Coronary artery (tissue), 2 donors: ENCODE results near the gene SOS1.

Source experiments
- DNase-seq: peaks from one replicate; pipeline ENCODE4 v3.0.0-alpha.2; 2017; ENCODE audit warnings: low spot score
- H3K27ac ChIP-seq, 2 donors: fragments of 200-600 bp; sonication (generic); one replicate each; pipeline ENCODE4 v1.5.1; 2016 to 2019
- H3K4me3 ChIP-seq: fragments of 200-600 bp; sonication (generic); 2 replicates; pipeline ENCODE4 v1.5.1; 2016; ENCODE audit warnings: mild to moderate bottlenecking, moderate library complexity
- TF ChIP-seq, protein P1 (sequence below): fragments of 200-600 bp; sonication (generic); IDR thresholded peaks from one replicate; pipeline ENCODE4 v1.5.1; 2019; ENCODE audit warnings: antibody characterized with exemption

SOS1 gene

DNA sequence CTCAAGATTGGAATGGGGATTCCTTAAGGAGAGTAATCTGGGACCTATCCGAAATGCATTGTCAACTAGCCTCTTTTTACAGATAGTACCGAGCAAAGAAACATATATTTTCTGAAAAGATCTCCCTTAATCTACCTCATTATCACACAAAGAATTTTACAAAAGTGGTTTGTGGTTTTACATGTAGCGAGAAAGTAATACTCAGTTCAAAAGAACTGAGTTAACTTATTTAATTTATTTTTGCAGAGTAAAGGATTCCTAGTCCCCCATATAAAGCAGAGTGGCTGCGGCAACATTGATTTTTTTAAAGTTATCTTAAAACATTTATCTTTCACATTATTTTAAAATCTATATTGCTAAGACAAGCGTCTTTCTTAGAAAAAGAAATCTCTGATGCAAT, 15.9 kb upstream of the SOS1 start:
- TF ChIP-seq, protein P1, sequence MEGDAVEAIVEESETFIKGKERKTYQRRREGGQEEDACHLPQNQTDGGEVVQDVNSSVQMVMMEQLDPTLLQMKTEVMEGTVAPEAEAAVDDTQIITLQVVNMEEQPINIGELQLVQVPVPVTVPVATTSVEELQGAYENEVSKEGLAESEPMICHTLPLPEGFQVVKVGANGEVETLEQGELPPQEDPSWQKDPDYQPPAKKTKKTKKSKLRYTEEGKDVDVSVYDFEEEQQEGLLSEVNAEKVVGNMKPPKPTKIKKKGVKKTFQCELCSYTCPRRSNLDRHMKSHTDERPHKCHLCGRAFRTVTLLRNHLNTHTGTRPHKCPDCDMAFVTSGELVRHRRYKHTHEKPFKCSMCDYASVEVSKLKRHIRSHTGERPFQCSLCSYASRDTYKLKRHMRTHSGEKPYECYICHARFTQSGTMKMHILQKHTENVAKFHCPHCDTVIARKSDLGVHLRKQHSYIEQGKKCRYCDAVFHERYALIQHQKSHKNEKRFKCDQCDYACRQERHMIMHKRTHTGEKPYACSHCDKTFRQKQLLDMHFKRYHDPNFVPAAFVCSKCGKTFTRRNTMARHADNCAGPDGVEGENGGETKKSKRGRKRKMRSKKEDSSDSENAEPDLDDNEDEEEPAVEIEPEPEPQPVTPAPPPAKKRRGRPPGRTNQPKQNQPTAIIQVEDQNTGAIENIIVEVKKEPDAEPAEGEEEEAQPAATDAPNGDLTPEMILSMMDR = no peak
- no peak for DNase-seq
- H3K4me3 ChIP-seq = no peak overlapping the region
- H3K27ac ChIP-seq = no peak overlapping the region

DNA sequence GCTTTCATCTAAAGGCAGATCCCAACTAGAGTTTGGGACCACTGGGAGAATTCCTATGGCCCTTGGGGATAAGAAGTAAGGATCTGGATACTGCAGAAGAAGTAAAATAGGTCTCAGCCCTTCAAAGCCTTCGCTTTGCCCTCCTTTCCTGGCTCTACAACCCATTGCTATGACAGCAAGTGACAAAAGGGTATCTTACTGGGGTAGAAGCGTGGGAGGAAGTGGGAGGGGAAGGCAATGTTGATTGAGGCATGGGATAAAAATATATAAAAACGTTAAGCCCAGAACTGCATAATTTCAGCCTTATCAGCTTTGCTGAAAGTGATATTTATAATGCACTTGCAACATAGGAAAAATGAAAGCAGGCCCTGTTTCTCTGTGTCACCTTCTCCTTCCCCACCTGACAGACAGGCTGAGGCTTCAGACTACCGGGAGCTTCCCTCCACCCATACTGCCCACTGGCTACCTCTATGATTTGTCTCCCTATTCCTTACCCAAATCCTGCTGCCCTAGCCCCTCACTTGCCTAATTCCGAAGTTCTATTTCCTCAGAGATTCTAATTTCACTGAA, 14.9 kb upstream of the SOS1 start:
- no peak overlapping the region for H3K4me3 ChIP-seq
- no peak for DNase-seq
- TF ChIP-seq, protein P1 = no peak

DNA sequence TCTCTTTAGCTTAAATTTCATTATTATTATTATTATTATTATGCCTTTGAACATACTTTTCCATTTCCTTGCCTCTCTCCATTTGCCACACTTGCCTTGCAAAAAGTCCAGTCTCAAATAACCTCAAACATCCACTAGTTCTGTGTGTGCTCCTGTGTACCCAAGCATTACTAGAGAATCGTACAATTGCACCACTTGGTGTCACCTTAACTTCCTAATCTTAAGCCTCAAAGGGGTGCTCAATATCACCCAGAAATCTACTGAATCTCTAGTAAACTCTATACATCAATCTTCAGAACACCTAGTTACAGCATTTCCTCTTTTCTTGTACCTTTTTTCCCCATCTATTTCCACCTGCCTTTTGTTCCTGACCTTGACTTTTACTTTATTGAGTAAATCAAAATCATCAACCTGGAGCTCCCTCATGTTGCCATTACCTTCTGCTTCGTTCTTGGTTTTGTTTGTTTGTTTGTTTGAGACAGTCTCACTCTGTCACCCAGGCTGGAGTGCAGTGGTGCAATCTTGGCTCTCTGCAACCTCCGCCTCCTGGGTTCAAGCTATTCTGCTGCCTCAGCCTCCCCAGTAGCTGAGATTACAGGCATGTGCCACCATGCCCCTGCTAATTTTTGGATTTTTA, 12.5 kb upstream of the SOS1 start:
- no peak for DNase-seq
- Histone ChIP-seq H3K27ac (no peak overlapping the region), H3K4me3 (no peak overlapping the region)
- TF ChIP-seq, protein P1 = no peak

More for the DNA sequence above, 14.9 kb upstream of the SOS1 start:
- no peak overlapping the region for H3K27ac ChIP-seq

DNA sequence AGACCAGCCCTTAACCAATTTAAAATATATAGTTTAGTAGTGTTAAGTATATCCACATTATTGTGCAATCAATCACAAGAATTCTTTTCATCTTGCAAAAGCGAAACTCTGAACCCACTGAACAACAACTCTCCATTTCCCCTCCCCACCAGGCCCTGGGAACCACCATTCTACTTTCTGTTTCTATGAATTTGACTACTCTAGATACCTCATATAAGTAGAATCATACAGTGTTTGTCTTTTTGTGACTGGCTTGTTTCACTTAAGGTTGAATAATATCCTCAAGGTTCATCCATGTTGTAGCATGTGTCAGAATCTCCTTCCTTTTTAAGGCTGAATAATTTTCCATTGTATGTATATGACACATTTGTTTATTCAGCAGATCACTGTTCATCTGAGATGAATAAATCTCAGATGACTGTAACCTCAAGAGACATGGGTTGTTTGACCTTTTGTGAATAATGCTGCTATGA, 8.1 kb upstream of the SOS1 start:
- DNase-seq = no peak
- Histone ChIP-seq H3K27ac (no peak overlapping the region), H3K4me3 (no peak overlapping the region)
- TF ChIP-seq, protein P1 = no peak

DNA sequence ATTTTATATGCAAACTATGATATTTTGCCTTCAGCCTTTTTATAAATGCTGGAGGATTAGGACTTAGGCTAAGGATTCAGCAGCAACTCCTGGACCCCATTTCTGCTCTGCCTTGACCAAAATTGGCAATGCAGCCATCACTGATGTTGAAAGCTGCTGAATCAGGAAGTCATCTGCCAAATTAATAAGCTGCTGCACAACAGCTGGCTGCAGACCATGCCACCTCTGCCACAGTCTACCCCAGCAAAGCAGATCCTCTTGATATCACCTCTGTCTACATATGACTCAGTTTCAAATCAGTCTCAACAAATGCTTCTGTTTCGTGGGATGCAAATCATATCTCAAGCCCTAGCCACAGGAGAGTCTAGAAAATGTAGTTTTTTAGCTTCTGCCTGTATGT, 7.1 kb upstream of the SOS1 start:
- TF ChIP-seq, protein P1 = no peak
- DNase-seq = no peak
- no peak overlapping the region for H3K4me3 ChIP-seq
- H3K27ac ChIP-seq = no peak overlapping the region

DNA sequence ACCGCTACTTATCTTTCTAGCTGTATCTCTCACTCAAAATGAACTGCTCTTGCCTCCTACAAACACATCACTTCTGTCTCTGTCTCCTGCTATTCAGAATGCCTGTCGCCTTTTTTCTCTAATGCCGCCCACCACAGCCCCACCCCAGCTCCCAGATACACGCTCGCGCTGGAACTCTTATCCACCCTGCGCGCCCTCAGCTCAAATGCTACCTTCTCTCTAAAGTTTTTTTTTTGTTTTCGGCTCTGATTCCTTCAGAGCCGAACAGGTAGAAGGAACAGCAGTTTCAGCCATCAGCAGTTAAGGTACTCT, 3.9 kb upstream of the SOS1 start:
- Histone ChIP-seq H3K4me3 (peak overlapping the region; percentile 81), H3K27ac (peak overlapping the region; percentile 93)
- TF ChIP-seq, protein P1 = no peak
- no peak for DNase-seq
